ENCODE results near the gene ARFGAP1.

GRCh38 chr20:63247671-63248228 lies 24.9 kb upstream of the ARFGAP1 start:
- TF ChIP-seq MAX (IDR thresholded peaks at IDR 0.05), result no peak
- no peak for TF ChIP-seq CTCF (IDR thresholded peaks at IDR 0.05; ENCODE audit: control extremely low read depth in 1 of 3, insufficient read depth in 1 of 3, low read depth in 1 of 3, low read length in 3 of 3)
- TF ChIP-seq GABPA (IDR thresholded peaks at IDR 0.05; ENCODE audit: borderline replicate concordance, insufficient read depth, low read length), result no peak
- no peak for TF ChIP-seq EGR1 (IDR thresholded peaks at IDR 0.05; ENCODE audit: borderline replicate concordance, low read depth, low read length)
- TF ChIP-seq EZH2 (IDR thresholded peaks at IDR 0.05; ENCODE audit: low read depth, low read length, severe bottlenecking), result no peak
- no peak for TF ChIP-seq CREB1 (IDR thresholded peaks at IDR 0.05)
- TF ChIP-seq ZNF274 (IDR thresholded peaks at IDR 0.05; ENCODE audit: borderline replicate concordance, extremely low read depth, low read length), result no peak
- no peak for TF ChIP-seq SIN3A (conservative IDR thresholded peaks at IDR 0.05 in 1 of 2, IDR thresholded peaks at IDR 0.05 in 1 of 2; ENCODE audit: low read depth in 1 of 2, low read length in 2 of 2)
